ENCODE data around the gene ERBB4.

- TF ChIP-seq CTCF (IDR thresholded peaks at IDR 0.05) (no peak), ZFX (IDR thresholded peaks at IDR 0.05; ENCODE audit: borderline replicate concordance) (no peak)
Measured at GRCh38 chr2:211463397-211463796, 1075.2 kb downstream of the ERBB4 start.

Data from 22Rv1 (cell line).